Measurements from ENCODE around the gene LENG8. TPM values are rescaled to one million over a fixed set of nuclear protein-coding genes. Genes with fewer than 3 reads are reported as not detected.
"Not testable (repeated sequence)": the region's sequence is repeated elsewhere in the genome, so short reads cannot be mapped to it uniquely, and the experiment has no call there.

The LENG8 gene
- total RNA-seq, 2 experiments from 2014 or later: 156 to 221 TPM

DNA sequence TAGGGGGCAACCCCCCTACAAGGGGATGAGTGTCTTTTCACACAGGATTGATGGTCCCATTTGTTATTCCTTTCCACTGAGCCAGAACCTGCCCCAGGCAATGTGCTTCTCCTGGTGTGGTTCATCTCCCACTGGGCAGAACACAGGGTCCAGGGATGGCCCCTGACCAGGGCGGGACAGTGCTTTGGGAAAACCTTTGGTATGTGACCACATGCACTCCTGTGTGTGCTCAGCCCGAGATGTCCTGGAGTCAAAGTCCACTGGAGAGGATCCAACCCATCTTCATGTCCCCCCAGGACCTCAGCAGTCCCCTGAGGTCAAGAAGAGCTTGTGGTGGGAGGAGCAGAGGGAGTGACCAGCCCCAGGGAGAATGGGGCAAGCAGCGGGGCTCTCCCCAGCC is 59.5 kb downstream of the LENG8 start:
- H3K36me3 Mint-ChIP-seq (ENCODE audit: low read depth); H3K9me3 Mint-ChIP-seq (ENCODE audit: low read depth); H3K27ac Mint-ChIP-seq; DNase-seq; POLR2A ChIA-PET; H3K4me3 Mint-ChIP-seq; ATAC-seq; intact Hi-C loops (cut with DNase I, micrococcal nuclease): not testable (repeated sequence)
- CTCF ChIA-PET: interaction anchor here (0.6 kb wide), 1 partner anchor 15 kb away, joined by 4 read pairs; no protein-coding TSS in a partner anchor
- peaks cover 19% of the 10 kb centered on the region for H3K27me3 Mint-ChIP-seq
- H3K4me1 Mint-ChIP-seq: peaks cover 18% of the 10 kb centered on the region

DNA sequence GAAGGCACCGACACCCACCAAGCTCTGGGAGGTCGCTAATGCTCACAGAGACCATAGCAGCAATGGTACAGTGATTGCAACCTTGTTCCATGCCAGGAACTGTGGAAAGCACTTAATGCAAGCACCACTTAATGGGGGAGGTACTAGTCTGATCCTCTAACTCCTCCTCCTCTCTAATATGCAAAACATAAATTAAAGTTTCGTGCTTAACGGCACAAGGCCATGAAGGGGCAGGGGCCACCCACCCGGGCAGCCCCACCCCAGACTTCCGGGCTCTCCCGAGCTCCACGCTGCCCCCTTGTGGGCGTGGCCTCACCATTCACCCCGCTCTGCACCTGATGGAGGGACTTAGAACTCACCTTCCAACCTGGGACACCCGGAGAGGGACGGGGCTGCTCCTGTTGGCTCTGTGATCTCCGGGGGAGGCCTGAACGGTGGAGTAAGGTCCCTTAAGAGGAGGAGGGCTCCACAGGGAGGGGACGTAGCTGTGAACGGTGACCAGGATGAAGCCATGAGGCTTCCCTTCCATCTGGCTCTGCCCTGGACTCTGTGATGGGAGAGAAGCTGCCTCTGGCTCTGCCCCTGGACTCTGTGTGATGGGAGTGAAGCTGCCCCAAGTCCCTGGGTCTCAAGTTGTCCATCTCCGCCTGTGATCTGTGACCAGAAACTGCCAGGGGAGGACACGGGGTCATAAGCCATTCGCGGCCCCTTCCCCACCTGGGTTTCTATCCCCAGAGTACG is 60.4 kb downstream of the LENG8 start:
- CTCF ChIA-PET: interaction anchor here (1.0 kb wide), 1 partner anchor 118 kb away, joined by 7 read pairs; no protein-coding TSS in a partner anchor
- H3K4me1 Mint-ChIP-seq: peaks cover 18% of the 10 kb centered on the region
- H3K36me3 Mint-ChIP-seq (ENCODE audit: low read depth); POLR2A ChIA-PET; intact Hi-C loops (cut with DNase I, micrococcal nuclease); H3K9me3 Mint-ChIP-seq (ENCODE audit: low read depth); H3K27ac Mint-ChIP-seq; H3K4me3 Mint-ChIP-seq; DNase-seq: not testable (repeated sequence)
- peak; percentile 75 for ATAC-seq
- peaks cover 18% of the 10 kb centered on the region for H3K27me3 Mint-ChIP-seq

Other genes with a start within 250 kb of the LENG8 start
- gene RPS9, start 248.3 kb upstream of the LENG8 start, total RNA-seq: 1,000 to 10,000 TPM; 1,400 to 1,725 TPM
- gene LILRB3, start 226.2 kb upstream of the LENG8 start, total RNA-seq: not detected
- gene LILRA6, start 206.4 kb upstream of the LENG8 start, total RNA-seq: not detected
- gene LILRB5, start 191.9 kb upstream of the LENG8 start, total RNA-seq: not detected
- gene LILRB2, start 168.1 kb upstream of the LENG8 start, total RNA-seq: not detected
- not detected for gene LILRA5, start 136.0 kb upstream of the LENG8 start, total RNA-seq
- gene LILRA4, start 110.0 kb upstream of the LENG8 start, total RNA-seq: not detected
- 1 to 10 TPM; 3.5 to 4.7 TPM for gene LAIR1, start 84.3 kb upstream of the LENG8 start, total RNA-seq
- gene TTYH1, start 33.7 kb upstream of the LENG8 start, total RNA-seq: under 1 TPM; 0.19 to 0.59 TPM
- 1 to 10 TPM; 5.0 to 5.1 TPM for gene LENG9, start 14.6 kb downstream of the LENG8 start, total RNA-seq
- under 1 TPM in 1 of 2 experiments, not detected in 1; 0.55 TPM for gene CDC42EP5, start 24.1 kb downstream of the LENG8 start, total RNA-seq
- gene LAIR2, start 53.6 kb downstream of the LENG8 start, total RNA-seq: 1 to 10 TPM; 3.7 to 5.1 TPM
- gene LILRA2, start 124.6 kb downstream of the LENG8 start, total RNA-seq: not detected
- gene LILRA1, start 144.4 kb downstream of the LENG8 start, total RNA-seq: not detected
- not detected for gene LILRB1, start 181.3 kb downstream of the LENG8 start, total RNA-seq
- not detected for gene LILRB4, start 213.8 kb downstream of the LENG8 start, total RNA-seq